ENCODE measurements around the gene DTX3. TPM values are rescaled to one million over a fixed set of nuclear protein-coding genes. Genes with fewer than 3 reads are reported as not detected.
"Not testable (repeated sequence)": the region's sequence is repeated elsewhere in the genome, so short reads cannot be mapped to it uniquely, and the experiment has no call there.

The DTX3 gene, protein sequence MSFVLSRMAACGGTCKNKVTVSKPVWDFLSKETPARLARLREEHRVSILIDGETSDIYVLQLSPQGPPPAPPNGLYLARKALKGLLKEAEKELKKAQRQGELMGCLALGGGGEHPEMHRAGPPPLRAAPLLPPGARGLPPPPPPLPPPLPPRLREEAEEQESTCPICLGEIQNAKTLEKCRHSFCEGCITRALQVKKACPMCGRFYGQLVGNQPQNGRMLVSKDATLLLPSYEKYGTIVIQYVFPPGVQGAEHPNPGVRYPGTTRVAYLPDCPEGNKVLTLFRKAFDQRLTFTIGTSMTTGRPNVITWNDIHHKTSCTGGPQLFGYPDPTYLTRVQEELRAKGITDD
- 43.2 TPM for polyA plus RNA-seq (2013)

DNA sequence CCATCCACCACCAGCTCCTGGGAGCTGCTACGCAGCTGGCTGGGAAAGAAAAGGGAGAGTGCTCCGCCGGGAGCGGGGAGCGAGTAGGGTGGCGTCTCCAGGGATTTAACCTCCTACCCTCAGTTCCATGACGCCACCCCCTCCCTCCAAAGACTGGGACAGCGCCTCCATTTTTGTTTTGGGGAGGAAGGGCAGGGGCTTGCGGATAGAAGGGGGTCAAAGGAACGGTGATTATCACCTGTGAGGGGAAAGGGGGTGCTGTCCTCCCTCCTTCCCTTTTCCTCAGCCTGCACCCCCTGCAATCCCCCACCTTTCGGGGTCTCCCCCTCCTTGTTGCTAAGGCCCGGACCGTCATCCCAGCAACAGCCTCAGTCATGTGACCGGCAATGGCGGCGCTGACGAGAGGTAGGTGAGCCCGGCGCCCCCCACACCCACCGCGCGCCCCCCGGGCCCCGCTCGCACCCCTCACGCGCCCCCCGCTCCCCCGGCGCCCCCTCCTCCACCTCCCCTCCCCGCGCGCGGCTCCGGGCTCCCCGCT is at the start of gene DTX3:
Gene DTX3, plus strand, starts transcription at position 371 of the 538 bp plus-strand sequence. CDS start 1,694 bp downstream, outside the sequence.
- H3K36me3 ChIP-seq (ENCODE audit: control insufficient read depth in 4 of 4, insufficient read depth in 4 of 4, low read length in 3 of 4): peaks cover 9 to 45% (median 22%) of the 10 kb centered on the region in 4 experiments
- no peaks in the 10 kb centered on the region for H3K9me3 ChIP-seq (ENCODE audit: control extremely low read depth in 1 of 5, control insufficient read depth in 4 of 5, insufficient read depth in 2 of 5, low read depth in 1 of 5, low read length in 4 of 5)
- H3K4me3 ChIP-seq (ENCODE audit: control insufficient read depth in 1 of 7, extremely low read depth in 1 of 7, insufficient read depth in 4 of 7, low read depth in 2 of 7, low read length in 6 of 7): peak within 1 kb of the TSS; percentile 55 to 87 (median 72)
- CTCF ChIA-PET: interaction anchor here (1.0 to 5.8 kb wide), 3 partner anchors 16 to 27 kb away, joined by 3 to 35 read pairs (median 7); no protein-coding TSS in a partner anchor
- WGBS (ENCODE audit: insufficient coverage): 0% methylated on average over 1 of the region's 36 CpGs
- POLR2A ChIA-PET: no interaction called here
- DNase-seq: peak; percentile 47 to 71 (median 55)
- H3K27me3 ChIP-seq (replicated peaks in 2 of 5; ENCODE audit: control insufficient read depth in 4 of 5, insufficient read depth in 5 of 5, low read length in 4 of 5): peaks cover 0 to 11% (median 0%) of the 10 kb centered on the region in 5 experiments
- peak within 1 kb of the TSS; percentile 48 to 67 for H3K27ac ChIP-seq (ENCODE audit: insufficient read depth in 1 of 2, low read depth in 1 of 2, low read length in 2 of 2, poor library complexity in 1 of 2, severe bottlenecking in 2 of 2)
- peaks cover 0 to 21% (median 6%) of the 10 kb centered on the region in 4 experiments for H3K4me1 ChIP-seq (ENCODE audit: control extremely low read depth in 1 of 4, control insufficient read depth in 4 of 4, insufficient read depth in 4 of 4, low read length in 3 of 4)

GRCh38 chr12:57554897-57555296 is 49.7 kb upstream of the DTX3 start:
- peaks cover 0 to 8% (median 3%) of the 10 kb centered on the region in 4 experiments for H3K4me1 ChIP-seq (ENCODE audit: control extremely low read depth in 1 of 4, control insufficient read depth in 4 of 4, insufficient read depth in 4 of 4, low read length in 3 of 4)
- POLR2A ChIA-PET: no interaction called here

DNA sequence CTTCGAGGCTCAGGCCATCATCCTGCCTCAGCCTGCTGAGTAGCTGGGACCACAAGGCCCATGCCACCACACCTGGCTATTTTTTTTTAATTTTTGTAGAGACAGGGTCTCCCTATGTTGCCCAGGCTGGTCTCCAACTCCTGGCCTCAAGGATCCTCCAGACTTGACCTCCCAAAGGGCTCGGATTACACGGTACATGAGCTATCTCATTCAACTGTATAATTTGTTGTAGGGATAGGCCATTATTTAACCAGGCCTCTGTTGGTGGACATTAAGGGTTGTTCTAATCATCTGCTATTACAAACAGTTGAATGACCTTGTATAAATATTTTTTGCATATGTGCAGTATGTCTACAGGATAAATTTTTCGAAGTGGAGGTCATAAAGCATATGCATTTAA is 45.8 kb upstream of the DTX3 start:
- DNase-seq: no peak
- Histone ChIP-seq H3K36me3 (ENCODE audit: control insufficient read depth in 4 of 4, insufficient read depth in 4 of 4, low read length in 3 of 4) (no peaks in the 10 kb centered on the region), H3K4me1 (ENCODE audit: control extremely low read depth in 1 of 4, control insufficient read depth in 4 of 4, insufficient read depth in 4 of 4, low read length in 3 of 4) (peaks cover 0 to 7% (median 2%) of the 10 kb centered on the region in 4 experiments), H3K27me3 (replicated peaks in 2 of 5; ENCODE audit: control insufficient read depth in 4 of 5, insufficient read depth in 5 of 5, low read length in 4 of 5) (peaks cover 0 to 6% (median 0%) of the 10 kb centered on the region in 5 experiments), H3K9me3 (ENCODE audit: control extremely low read depth in 1 of 5, control insufficient read depth in 4 of 5, insufficient read depth in 2 of 5, low read depth in 1 of 5, low read length in 4 of 5) (no peaks in the 10 kb centered on the region), H3K27ac (ENCODE audit: insufficient read depth in 1 of 2, low read depth in 1 of 2, low read length in 2 of 2, poor library complexity in 1 of 2, severe bottlenecking in 2 of 2) (no peak overlapping the region), H3K4me3 (ENCODE audit: control insufficient read depth in 1 of 7, extremely low read depth in 1 of 7, insufficient read depth in 4 of 7, low read depth in 2 of 7, low read length in 6 of 7) (no peak overlapping the region)
- WGBS (ENCODE audit: insufficient coverage): 100% methylated on average over 1 of the region's 4 CpGs
- CTCF ChIA-PET: interaction anchor here (1.0 kb wide), 1 partner anchor 13 kb away, joined by 3 read pairs; no protein-coding TSS in a partner anchor
- POLR2A ChIA-PET: no interaction called here

More at GRCh38 chr12:57554897-57555296, 49.7 kb upstream of the DTX3 start:
- Histone ChIP-seq H3K9me3 (ENCODE audit: control extremely low read depth in 1 of 5, control insufficient read depth in 4 of 5, insufficient read depth in 2 of 5, low read depth in 1 of 5, low read length in 4 of 5) (no peaks in the 10 kb centered on the region), H3K27ac (ENCODE audit: insufficient read depth in 1 of 2, low read depth in 1 of 2, low read length in 2 of 2, poor library complexity in 1 of 2, severe bottlenecking in 2 of 2) (no peak overlapping the region), H3K4me3 (ENCODE audit: control insufficient read depth in 1 of 7, extremely low read depth in 1 of 7, insufficient read depth in 4 of 7, low read depth in 2 of 7, low read length in 6 of 7) (no peak overlapping the region), H3K27me3 (replicated peaks in 2 of 5; ENCODE audit: control insufficient read depth in 4 of 5, insufficient read depth in 5 of 5, low read length in 4 of 5) (peaks cover 0 to 22% (median 0%) of the 10 kb centered on the region in 5 experiments), H3K36me3 (ENCODE audit: control insufficient read depth in 4 of 4, insufficient read depth in 4 of 4, low read length in 3 of 4) (no peaks in the 10 kb centered on the region)
- no CpG with 5 or more reads among the region's 1 CpG for WGBS (ENCODE audit: insufficient coverage)
- no peak for DNase-seq
- CTCF ChIA-PET: interaction anchor here (0.6 to 1.4 kb wide), 3 partner anchors 9 to 29 kb away, joined by 3 to 5 read pairs (median 3); no protein-coding TSS in a partner anchor

DNA sequence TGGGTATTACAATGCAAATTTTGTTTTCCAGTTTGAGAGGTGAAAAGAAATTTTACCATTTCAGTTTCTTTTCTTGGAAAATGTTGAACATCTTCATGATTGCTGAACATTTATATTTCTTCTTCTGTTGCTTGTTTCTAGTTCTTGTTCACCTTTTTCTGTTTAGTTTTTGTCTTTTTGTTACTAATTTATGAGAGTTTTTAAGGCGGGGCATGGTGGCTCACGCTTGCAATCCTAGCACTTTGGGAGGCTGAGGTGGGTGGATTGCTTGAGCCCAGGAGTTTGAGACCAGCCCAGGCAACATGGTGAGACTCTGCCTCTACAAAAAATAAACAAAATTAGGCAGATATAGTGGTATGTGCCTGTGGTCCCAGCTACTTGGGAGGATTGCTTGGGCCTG is 44.1 kb upstream of the DTX3 start:
- no peaks in the 10 kb centered on the region for H3K9me3 ChIP-seq (ENCODE audit: control extremely low read depth in 1 of 5, control insufficient read depth in 4 of 5, insufficient read depth in 2 of 5, low read depth in 1 of 5, low read length in 4 of 5)
- H3K27ac ChIP-seq (ENCODE audit: insufficient read depth in 1 of 2, low read depth in 1 of 2, low read length in 2 of 2, poor library complexity in 1 of 2, severe bottlenecking in 2 of 2): no peak overlapping the region
- H3K27me3 ChIP-seq (replicated peaks in 2 of 5; ENCODE audit: control insufficient read depth in 4 of 5, insufficient read depth in 5 of 5, low read length in 4 of 5): peaks cover 0 to 6% (median 0%) of the 10 kb centered on the region in 5 experiments
- H3K4me1 ChIP-seq (ENCODE audit: control extremely low read depth in 1 of 4, control insufficient read depth in 4 of 4, insufficient read depth in 4 of 4, low read length in 3 of 4): peaks cover 0 to 7% (median 2%) of the 10 kb centered on the region in 4 experiments
- no peak for DNase-seq
- no peak overlapping the region for H3K4me3 ChIP-seq (ENCODE audit: control insufficient read depth in 1 of 7, extremely low read depth in 1 of 7, insufficient read depth in 4 of 7, low read depth in 2 of 7, low read length in 6 of 7)
- H3K36me3 ChIP-seq (ENCODE audit: control insufficient read depth in 4 of 4, insufficient read depth in 4 of 4, low read length in 3 of 4): peaks cover 0 to 2% (median 0%) of the 10 kb centered on the region in 4 experiments
- WGBS (ENCODE audit: insufficient coverage): no CpG with 5 or more reads among the region's 2 CpGs
- CTCF ChIA-PET: no interaction called here
- POLR2A ChIA-PET: no interaction called here

DNA sequence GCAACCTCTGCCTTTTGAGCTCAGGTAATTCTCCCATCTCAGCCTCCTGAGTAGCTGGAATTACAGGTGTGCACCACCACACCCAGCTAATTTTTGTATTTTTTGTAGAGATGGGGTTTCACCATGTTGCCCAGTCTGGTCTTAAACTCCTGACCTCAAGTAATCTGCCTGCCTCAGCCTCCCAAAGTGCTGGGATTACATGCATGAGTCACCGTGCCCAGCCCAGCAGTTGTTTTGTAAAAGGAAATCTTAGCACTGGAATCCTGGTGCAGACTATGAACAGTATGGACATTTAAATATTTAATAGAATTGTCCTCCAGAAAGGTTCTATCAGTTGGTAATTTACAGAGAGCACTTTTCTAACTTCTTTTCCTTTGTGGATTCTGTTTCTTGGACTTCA is 43.5 kb upstream of the DTX3 start:
- 100% methylated on average over 1 of the region's 1 CpG for WGBS (ENCODE audit: insufficient coverage)
- H3K4me3 ChIP-seq (ENCODE audit: control insufficient read depth in 1 of 7, extremely low read depth in 1 of 7, insufficient read depth in 4 of 7, low read depth in 2 of 7, low read length in 6 of 7); H3K27ac ChIP-seq (ENCODE audit: insufficient read depth in 1 of 2, low read depth in 1 of 2, low read length in 2 of 2, poor library complexity in 1 of 2, severe bottlenecking in 2 of 2); H3K4me1 ChIP-seq (ENCODE audit: control extremely low read depth in 1 of 4, control insufficient read depth in 4 of 4, insufficient read depth in 4 of 4, low read length in 3 of 4); H3K36me3 ChIP-seq (ENCODE audit: control insufficient read depth in 4 of 4, insufficient read depth in 4 of 4, low read length in 3 of 4); H3K27me3 ChIP-seq (replicated peaks in 2 of 5; ENCODE audit: control insufficient read depth in 4 of 5, insufficient read depth in 5 of 5, low read length in 4 of 5); H3K9me3 ChIP-seq (ENCODE audit: control extremely low read depth in 1 of 5, control insufficient read depth in 4 of 5, insufficient read depth in 2 of 5, low read depth in 1 of 5, low read length in 4 of 5); POLR2A ChIA-PET; DNase-seq; CTCF ChIA-PET: not testable (repeated sequence)

DNA sequence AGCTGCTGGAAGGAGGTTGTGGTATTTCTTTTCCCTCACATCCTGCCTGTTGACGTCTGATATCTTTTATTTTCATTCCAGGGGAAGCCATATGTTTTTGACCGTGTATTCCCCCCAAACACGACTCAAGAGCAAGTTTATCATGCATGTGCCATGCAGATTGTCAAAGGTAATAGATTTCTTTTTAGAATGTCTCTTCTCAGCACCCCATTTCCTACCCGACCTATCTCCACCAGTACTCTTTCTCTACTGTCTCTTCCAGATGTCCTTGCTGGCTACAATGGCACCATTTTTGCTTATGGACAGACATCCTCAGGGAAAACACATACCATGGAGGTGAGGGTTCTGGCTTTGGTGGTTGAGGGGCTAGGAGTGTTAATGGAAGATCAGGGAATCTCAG is 41.3 kb upstream of the DTX3 start:
- WGBS (ENCODE audit: insufficient coverage): 6% methylated on average over 3 of the region's 4 CpGs
- peaks cover 0 to 2% (median 0%) of the 10 kb centered on the region in 4 experiments for H3K36me3 ChIP-seq (ENCODE audit: control insufficient read depth in 4 of 4, insufficient read depth in 4 of 4, low read length in 3 of 4)
- peak in 2 of 3 donors; percentile 45 to 66 for DNase-seq
- no peaks in the 10 kb centered on the region for H3K9me3 ChIP-seq (ENCODE audit: control extremely low read depth in 1 of 5, control insufficient read depth in 4 of 5, insufficient read depth in 2 of 5, low read depth in 1 of 5, low read length in 4 of 5)
- peaks cover 0 to 7% (median 2%) of the 10 kb centered on the region in 4 experiments for H3K4me1 ChIP-seq (ENCODE audit: control extremely low read depth in 1 of 4, control insufficient read depth in 4 of 4, insufficient read depth in 4 of 4, low read length in 3 of 4)
- peaks cover 0 to 6% (median 0%) of the 10 kb centered on the region in 5 experiments for H3K27me3 ChIP-seq (replicated peaks in 2 of 5; ENCODE audit: control insufficient read depth in 4 of 5, insufficient read depth in 5 of 5, low read length in 4 of 5)
- ChIA-PET CTCF (interaction anchor here (1.6 to 3.7 kb wide), 2 partner anchors 20 to 27 kb away, joined by 5 to 15 read pairs; no protein-coding TSS in a partner anchor), POLR2A (interaction anchor here (1.0 kb wide), 1 partner anchor 43 kb away, joined by 9 read pairs; the partner anchor contains the start of gene DDIT3)
- H3K4me3 ChIP-seq (ENCODE audit: control insufficient read depth in 1 of 7, extremely low read depth in 1 of 7, insufficient read depth in 4 of 7, low read depth in 2 of 7, low read length in 6 of 7): no peak overlapping the region
- H3K27ac ChIP-seq (ENCODE audit: insufficient read depth in 1 of 2, low read depth in 1 of 2, low read length in 2 of 2, poor library complexity in 1 of 2, severe bottlenecking in 2 of 2): no peak overlapping the region
